ENCODE data around the gene ACAP1.

The ACAP1 gene, protein sequence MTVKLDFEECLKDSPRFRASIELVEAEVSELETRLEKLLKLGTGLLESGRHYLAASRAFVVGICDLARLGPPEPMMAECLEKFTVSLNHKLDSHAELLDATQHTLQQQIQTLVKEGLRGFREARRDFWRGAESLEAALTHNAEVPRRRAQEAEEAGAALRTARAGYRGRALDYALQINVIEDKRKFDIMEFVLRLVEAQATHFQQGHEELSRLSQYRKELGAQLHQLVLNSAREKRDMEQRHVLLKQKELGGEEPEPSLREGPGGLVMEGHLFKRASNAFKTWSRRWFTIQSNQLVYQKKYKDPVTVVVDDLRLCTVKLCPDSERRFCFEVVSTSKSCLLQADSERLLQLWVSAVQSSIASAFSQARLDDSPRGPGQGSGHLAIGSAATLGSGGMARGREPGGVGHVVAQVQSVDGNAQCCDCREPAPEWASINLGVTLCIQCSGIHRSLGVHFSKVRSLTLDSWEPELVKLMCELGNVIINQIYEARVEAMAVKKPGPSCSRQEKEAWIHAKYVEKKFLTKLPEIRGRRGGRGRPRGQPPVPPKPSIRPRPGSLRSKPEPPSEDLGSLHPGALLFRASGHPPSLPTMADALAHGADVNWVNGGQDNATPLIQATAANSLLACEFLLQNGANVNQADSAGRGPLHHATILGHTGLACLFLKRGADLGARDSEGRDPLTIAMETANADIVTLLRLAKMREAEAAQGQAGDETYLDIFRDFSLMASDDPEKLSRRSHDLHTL

DNA sequence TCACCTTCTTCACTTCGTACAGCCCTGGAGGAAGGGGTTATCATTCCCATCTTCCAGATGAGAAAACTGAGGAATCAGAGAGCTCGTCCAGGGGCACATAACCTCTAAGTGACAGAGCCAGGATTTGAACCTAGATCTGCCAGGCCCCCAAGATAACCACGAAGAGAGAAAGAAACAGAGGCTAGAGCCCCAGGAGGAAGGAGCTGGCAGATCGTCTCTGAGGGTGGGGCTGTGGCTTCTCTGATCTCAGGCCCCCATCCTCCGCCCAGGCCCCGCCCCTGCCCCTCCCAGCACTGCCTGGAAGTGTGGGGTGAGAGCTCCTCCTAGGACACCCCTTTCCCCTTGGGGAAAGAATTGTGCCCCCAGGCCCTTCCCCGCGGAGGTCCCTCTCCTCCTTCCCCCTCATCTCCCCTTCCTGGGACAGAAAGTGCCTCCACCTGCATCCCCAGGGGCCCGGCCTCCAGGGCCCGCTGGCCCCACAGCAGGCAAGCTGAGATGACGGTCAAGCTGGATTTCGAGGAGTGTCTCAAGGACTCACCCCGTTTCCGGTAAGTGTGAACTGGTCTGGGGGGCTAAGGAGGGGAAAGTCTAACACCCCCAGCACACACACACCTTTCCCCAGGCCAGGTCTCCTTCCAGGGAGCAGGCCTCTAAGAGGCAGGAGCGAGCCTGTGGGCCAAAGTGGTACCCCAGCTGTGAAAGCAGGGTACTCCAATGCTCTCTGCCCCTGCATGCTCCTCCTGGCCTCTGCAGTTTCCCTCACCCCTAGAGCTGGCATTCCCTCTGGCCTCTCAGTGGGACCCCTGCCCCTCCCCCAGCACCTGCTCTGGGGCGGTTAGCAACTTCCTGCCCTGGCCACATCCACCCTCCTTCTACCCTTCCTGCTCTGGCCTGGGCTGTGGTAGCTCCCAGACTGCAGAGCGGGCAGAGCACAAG, at the start of gene ACAP1:
TSS of gene ACAP1 (plus strand) at position 290 of the 936 bp plus-strand sequence. CDS start at position 496, 206 bp downstream.
- DNase-seq = no peak
- intact Hi-C loops (cut with DNase I) = no loop called here

DNA sequence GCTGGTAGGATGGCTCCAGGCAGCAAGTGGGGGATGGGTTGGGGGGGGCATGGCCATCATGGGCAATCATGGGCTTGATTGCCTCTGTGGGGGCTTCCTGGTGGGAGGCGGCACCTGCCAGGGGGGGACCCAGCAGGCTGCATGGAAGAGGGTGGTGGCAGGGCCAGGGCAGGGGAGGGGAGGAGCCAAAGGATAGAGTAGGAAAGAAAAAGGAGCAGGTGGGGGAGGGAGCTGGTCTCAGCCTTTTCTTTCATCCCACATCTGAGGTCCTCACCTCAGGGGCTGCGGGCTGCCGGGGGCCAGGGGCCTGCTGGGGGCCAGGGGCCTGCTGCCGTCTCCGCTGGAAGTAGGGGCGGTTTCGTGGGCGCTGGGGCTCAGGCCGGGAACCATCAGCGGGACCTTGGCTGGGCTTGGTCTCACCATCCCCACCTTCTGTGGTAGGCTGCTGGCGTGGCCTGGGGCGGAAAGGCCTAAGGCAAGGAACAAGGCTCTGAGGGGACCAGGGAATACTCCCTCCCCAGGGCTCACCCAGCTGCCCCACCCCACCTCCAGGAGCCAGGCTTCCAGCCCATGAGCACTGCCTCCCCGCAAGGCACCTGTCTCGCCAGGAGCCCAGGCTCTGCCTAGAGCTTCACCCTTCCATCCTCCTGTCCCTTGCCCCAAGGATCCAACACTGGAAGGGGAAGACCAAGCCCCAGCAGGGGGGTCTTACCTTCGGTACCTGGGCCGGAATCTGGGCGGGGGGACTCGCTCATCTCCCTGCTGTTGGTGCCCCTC, 46.9 kb upstream of the ACAP1 start:
- intact Hi-C loops (cut with DNase I) = no loop called here

DNA sequence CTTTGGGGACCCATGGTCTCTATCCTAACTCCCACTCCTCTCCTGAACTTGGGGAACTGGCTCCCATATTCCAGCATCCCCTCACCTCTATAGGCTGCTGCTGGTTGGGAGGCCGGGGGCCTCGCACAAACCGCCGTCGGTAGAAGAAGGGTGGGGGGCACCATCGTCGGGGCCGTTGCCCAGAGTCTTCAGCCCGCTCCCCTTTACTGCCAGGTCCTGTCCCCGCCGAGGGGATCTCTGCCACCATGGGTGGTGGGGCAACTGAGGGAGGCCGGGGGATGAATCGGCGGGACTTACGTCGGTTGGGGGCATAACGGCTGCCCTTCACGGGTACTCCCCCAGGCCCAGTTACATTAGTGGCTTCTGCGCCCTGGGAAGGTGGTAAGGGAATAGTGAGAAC, 46.2 kb upstream of the ACAP1 start:
- intact Hi-C loops (cut with DNase I) = no loop called here
- no peak for DNase-seq

More for the DNA sequence above, 46.9 kb upstream of the ACAP1 start:
- no peak for DNase-seq

DNA sequence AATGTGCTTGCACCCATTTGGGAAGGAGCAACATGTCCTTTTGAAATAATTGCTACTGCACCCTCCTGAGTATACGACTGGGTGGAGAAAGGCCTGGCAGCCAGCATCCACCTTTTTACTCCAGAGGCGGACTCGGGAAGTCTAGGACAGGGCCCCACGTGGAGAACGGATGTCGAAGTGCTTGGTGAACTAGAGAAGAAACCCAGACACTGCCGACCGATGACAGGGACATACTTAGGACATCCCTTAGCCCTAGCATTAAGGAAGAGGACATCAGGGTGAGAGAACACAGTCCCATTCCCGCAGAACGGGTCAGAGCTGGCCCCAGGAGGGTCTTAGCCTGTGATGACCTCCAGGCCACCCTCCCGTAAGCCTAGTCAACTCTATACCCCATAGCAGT, 45.6 kb upstream of the ACAP1 start:
- intact Hi-C loops (cut with DNase I) = no loop called here
- peak in 1 of 10 donors; percentile 54 for DNase-seq

DNA sequence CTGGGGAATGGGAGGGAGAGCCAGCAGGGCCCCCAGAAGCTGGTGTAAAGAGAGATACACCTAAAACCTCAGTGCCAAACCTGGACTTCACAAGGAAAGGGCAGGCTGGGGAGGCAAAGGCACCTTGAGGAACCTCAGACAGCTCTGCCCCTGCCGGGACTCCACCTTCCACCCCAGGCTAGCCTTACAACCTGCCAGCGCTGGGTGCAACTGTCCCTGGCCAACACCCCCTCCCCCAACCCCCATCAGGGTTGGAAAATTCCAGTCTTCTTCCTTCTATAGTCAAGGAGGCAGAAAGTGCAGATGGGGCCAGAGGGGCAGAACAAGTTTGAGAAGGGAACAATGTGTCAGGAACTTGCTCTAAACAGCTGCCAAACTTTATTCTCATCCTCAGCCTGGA, 44.1 kb upstream of the ACAP1 start:
- intact Hi-C loops (cut with DNase I) = no loop called here

DNA sequence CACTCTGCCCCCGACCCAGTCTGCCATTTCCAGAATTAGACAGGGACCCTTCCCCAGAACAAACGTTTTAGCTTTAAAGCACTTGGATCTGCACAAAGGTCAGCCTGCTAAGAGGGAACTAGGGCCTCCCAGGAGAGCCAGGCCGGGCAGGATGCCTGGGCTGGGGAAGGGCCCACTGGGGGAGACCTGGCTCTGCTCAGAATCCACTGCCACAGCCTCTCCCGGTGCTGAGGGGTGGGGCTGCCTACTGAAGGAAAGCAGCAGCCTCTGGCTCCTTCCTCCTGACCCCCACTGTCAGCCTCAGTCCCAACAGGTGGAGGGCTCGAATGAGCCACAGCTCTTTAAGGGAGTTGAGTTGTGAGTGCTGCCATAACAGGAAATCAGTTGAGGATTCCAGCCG, 43.6 kb upstream of the ACAP1 start:
- intact Hi-C loops (cut with DNase I) = no loop called here
- DNase-seq = peak in 2 of 10 donors; percentile 55 to 75

More for the DNA sequence above, 44.1 kb upstream of the ACAP1 start:
- peak in 2 of 10 donors; percentile 16 to 26 for DNase-seq

DNA sequence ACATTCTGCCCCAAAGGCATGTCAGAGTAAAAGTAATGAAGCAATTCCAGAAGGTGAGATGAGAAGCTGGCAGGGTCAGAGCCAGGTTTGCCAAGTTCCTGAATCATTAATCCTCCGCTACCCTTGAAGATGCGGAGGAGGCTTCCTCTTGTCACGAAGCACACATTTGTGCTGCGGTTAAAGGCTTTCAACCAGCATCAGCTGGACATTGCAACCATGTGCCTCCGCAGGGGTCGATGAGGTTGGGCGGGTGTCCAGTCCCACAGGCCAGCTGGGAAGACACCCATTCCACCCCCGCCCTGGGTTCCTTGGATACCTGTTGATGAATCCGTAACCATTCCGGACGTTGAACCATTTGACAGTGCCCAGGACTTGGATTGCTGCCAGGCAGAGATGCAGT, 43.2 kb upstream of the ACAP1 start:
- intact Hi-C loops (cut with DNase I) = no loop called here
- peak in 2 of 10 donors; percentile 30 to 36 for DNase-seq

DNA sequence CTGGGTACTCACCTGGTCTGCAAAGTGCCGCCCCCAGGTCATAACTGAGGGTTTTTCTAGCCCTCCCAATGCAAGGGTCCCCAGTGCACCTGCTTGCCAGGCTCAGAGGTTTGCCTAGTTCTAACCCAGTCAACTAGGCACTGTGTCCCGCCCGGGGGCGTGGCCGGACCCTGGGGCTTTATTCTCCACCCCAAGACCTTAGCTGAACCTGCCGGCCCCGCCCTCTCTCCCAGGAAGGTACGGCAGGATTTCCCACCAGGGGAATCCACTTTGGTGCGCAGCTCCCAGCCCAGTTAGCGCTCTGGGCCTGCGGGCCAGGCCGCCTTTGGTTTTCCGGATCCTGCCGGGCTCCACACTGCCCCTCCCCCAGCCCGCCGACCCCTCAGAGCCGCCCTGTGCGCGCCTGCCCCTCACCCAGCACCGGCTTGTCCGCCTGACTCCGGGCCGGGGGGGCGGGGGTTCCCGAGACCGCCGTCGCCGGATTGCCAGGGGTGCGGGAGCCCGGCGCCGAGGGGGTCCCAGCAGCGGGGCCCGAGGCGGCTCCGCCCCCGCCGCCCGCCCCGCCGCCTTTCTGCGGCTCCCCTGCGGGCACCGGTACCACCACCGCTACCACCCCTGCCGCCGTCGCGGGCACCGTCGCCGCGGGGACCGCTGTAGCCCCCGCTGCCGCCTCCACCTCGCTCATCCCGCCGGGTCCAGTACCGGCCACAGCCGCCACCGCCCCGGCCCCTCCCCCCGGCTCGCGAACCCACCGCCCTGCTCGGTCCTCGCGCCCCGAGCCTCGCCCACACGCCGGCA, 42.3 kb upstream of the ACAP1 start:
- peak in 2 of 10 donors; percentile 64 to 66 for DNase-seq
- intact Hi-C loops (cut with DNase I) = no loop called here

DNA sequence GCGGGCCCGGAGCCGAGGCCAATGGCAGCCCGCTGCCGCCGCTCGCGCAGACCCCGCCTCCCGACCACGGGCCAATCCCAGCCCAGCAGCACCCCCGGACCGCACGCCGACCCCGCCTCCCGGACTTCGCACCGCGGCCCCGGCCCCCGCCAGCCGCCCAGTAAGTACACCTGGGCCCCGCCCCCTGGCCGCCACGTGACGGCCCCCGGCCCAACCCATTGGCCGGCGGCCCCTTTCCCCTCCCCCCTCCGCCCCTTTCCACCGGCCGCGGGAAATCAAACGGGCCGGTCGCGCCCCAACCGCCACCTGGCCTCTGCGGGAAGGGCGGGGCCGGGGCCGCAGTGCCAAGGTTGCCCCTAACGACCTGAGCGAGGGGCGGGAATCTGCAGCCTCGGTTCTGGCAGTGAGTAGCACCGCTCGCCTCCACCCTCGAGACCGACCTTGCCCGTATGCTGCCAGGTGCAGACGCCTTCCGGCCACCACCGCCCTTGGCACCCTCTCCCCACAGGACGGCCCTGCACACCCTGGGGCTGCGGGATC, 41.6 kb upstream of the ACAP1 start, which contains the start of gene YBX2:
TSS of gene YBX2 (minus strand) at position 26 of the 540 bp plus-strand sequence. CDS start 139 bp downstream, outside the sequence.
- intact Hi-C loops (cut with DNase I) = loop anchor here (5.0 kb wide), 1 partner anchor 247 kb away; no protein-coding TSS in a partner anchor
- peak in 6 of 10 donors; percentile 6 to 88 (median 39) for DNase-seq

DNA sequence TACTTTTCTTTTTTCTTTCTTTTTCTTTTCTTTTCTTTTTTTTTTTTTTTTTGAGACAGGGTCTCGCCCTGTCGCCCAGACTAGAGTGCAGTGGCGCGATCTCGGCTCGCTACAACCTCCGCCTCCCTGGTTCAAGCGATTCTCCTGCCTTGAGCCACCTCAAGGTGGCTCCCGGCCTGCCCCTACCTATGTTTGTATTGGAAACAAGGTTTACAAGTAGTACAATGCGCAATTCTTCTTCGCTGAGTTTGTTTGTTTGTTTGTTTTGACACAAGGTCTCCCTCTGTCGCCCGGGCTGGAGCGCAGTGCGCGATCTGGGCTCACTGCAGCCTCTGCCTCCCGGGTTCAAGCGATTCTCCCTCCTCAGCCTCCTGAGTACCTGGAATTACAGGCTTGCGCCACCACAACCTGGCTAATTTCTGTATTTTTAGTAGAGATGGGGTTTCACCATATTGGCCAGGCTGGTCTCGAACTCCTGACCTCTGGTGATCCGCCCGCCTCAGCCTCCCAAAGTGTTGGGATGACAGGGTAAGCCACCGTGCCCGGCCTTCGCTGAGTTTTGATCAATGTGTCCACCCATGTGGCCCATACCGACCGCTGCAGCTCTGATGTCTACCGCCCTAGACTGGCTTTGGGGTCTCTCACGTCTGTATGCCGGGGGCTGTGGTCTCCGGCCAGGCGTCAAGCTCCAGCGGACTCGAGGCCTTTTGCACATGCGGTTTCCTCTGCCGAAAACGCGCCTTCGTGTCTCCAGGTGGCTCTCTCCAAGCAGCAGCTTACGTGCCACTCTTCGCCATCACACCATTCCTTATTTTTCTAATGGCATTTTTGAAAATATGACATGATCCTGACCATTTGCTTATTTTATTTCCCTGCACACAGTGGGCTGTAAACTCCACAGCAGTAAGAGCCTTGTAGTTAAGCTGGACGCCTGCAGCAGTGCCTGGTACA, 40.8 kb upstream of the ACAP1 start:
- intact Hi-C loops (cut with DNase I) = loop anchor here (1.0 to 5.0 kb wide), 2 partner anchors 15 to 248 kb away; no protein-coding TSS in a partner anchor
- no peak for DNase-seq

DNA sequence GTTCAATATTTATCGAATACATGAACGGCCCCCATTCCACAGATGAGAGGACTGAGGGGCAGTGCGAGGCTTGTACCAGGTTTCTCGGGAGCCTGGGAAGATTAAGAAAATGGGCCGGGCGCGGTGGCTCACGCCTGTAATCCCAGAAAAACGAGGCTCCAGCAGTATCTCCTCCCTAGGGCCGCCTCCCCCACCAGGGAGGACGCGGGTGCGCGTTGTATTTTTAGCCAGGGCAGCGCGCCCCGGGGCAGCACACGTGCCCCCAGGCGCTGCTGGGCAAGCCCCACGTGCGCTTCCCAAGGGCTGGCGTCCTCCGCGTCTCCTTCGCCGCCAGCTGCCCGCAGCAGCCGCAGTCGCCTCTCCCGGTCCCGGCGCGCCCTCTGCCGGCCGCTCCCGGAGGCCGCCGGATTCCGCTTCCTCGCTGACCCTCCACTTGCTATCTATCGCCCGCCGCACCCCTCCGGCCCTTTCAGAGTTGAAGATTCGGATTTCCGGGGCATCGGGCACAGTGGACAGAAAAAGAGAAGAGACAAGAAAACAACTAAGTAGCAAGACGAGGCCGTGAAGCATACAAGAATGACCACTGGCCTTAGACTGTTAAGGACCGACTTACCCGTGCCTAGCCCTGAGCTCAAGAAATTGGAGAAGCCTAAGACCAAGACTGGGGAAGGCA, 40.0 kb upstream of the ACAP1 start:
- peak; percentile 66 to 97 (median 78) for DNase-seq
- intact Hi-C loops (cut with DNase I) = loop anchor here (1.0 to 5.0 kb wide), 2 partner anchors 16 to 249 kb away; no protein-coding TSS in a partner anchor

DNA sequence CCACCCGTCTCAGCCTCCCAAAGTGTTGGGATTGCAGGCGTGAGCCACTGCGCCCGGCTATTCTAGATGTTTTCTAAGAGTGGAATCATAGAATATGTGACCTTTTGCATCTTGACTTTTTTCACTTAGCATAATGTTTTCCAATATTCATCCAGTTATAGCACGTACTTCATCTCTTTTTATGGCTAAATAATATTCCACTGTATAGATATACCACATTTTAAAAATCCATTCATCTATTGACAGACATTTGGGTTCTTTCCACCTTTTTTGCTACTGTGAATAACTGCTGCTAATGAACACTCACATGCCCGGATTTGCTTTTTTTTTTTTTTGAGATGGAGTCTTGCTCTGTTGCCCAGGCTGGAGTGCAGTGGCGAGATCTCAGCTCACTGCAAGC, 32.1 kb upstream of the ACAP1 start:
- intact Hi-C loops (cut with DNase I) = no loop called here

DNA sequence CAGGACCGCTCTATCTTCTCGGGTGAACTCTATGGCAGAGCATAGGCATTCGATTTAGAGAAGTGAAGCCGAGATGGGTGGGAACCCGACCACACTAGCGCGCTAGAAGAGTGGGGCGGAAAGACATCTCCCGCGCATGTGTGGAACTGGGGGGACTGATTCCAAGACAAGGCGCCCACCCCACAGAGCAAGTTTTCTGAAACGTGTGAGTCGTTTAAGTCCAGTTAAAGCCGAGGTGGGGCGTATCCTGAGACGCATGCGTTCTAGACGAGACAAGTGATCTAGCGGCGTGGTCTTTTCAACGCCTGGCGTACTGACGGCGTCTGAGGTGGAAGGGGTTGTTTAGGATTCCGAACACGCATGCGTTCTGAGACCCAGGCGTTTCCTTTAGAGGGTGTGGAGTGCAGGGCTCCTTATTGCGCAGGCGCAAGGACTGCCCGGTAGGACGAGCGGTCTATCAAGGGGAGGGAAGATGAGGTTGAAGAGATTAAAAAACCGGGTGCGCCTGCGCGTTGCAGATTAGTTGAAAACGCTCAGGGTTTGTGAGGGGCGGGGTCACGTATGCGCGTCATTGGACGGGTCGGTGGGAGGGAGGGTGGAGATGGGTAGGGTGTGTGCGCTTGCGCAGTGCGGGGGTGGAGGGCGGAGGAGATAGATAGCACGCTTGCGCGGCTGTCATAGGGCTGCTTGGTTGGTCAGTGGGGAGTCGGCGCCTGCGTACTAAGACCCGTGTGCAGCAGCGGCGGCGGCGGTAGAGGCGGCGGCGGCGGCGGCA, 29.2 kb upstream of the ACAP1 start, which contains the start of gene EIF5A:
TSS of gene EIF5A (plus strand) at position 718 of the 775 bp plus-strand sequence. CDS start 2,008 bp downstream, outside the sequence.
- peak; percentile 99 to 100 (median 99) for DNase-seq
- intact Hi-C loops (cut with DNase I) = loop anchor here (2.0 kb wide), 2 partner anchors 22 to 54 kb away; partner anchors contain the start of genes ELP5 and NEURL4

More for the DNA sequence above, 32.1 kb upstream of the ACAP1 start:
- no peak for DNase-seq

DNA sequence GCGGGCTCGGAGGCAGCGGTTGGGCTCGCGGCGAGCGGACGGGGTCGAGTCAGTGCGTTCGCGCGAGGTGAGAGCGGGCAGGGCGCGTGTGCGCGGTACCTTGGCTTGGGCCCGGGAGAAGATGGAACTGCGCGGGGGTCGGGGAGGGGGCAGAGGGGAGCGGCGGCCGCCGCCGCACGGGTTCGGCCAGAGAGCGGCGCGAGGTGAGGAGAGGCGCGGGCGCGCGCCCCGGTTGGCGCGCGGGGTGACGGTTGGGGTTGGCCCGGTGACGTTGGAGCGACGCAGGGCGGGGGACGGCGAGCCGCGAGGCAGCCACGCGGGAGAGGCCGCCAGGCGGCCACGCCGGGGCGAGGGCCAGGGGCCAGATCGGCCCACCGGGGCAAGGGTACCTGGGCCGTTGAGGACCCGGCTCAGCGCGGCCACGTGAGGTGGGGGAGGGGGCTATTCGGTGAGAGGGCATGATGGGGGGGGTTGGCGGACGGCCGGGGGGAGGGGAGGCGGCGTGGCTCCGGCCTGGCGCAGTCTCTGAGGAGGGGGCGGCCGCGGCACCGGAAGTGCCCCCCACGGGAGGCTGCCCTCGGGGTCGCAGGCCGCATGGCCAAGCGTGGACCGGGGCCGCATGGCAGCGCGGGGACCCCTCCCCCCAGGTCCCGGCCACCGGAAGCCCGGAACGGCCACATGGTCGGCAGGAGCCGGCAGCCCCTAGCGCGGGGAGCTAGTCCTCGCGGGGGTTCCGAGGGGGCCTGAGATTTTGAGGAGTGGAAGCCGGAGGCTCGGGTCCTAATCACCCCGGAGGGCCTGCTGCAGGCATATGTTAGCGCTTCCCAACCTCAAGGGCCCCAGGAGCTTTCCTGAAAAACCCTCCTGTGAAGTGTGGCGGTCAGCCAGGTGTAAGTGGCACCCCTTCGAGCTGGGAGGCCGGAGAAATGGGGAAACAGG, 28.4 kb upstream of the ACAP1 start:
- intact Hi-C loops (cut with DNase I) = loop anchor here (2.0 kb wide), 2 partner anchors 21 to 55 kb away; partner anchors contain the start of genes ELP5 and NEURL4
- peak in 5 of 10 donors; percentile 29 to 91 (median 42) for DNase-seq

All from posterior cingulate gyrus (tissue), 11 donors.